ENCODE data around the gene SEC16A. TPM values are rescaled to one million over a fixed set of nuclear protein-coding genes. Genes with fewer than 3 reads are reported as not detected.

SEC16A gene
- total and polyA plus RNA-seq, 2 donors from 2014 or later = 37.0 to 67.1 TPM

DNA sequence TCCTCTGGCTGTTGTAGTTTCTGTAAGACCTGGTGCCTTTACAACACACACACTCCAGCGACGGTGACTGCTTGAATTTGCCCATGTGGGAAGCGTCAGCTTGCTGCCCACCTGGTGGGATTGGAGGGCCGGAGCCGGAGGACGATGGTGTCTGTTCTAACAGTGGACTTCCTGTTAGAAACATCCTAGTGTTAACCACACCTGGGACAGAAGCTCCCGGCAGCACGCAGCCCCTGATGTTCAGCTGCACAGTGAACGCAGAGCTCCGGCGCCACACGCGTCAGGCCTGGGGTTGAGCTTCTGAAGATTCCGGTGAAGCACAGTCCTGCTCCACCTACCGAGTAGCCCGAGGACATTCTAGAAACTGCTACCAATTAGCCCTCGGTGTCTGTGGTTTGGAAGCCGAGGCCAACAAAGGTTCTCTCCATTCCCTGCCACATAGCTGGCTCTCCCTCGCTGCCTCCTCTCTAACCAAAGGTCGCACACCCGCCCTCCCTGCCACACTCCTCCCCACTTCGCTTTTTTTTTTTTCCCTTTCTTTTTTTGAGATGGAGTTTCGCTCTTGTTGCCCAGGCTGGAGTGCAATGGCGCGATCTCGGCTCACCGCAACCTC lies 58.0 kb downstream of the SEC16A start:
- Histone ChIP-seq H3K4me3 (ENCODE audit: low read length in 3 of 3) (no peak overlapping the region), H3K9ac (ENCODE audit: low read length in 3 of 3) (no peak overlapping the region), H3K9me3 (ENCODE audit: control insufficient read depth in 2 of 3, insufficient read depth in 1 of 3, low read length in 3 of 3) (no peaks in the 10 kb centered on the region), H3K36me3 (ENCODE audit: control insufficient read depth in 2 of 3, insufficient read depth in 3 of 3, low read length in 3 of 3) (peaks cover 0 to 34% (median 14%) of the 10 kb centered on the region in 3 donors), H3K27me3 (ENCODE audit: control insufficient read depth, insufficient read depth, low read length) (no peaks in the 10 kb centered on the region), H3K27ac (ENCODE audit: low read depth in 2 of 2, low read length in 2 of 2) (no peak overlapping the region), H3K4me1 (ENCODE audit: control insufficient read depth in 2 of 3, insufficient read depth in 2 of 3, low read depth in 1 of 3, low read length in 3 of 3) (no peaks in the 10 kb centered on the region)
- DNase-seq (no peak), FAIRE-seq (no peak)
- TF ChIP-seq, protein P1, sequence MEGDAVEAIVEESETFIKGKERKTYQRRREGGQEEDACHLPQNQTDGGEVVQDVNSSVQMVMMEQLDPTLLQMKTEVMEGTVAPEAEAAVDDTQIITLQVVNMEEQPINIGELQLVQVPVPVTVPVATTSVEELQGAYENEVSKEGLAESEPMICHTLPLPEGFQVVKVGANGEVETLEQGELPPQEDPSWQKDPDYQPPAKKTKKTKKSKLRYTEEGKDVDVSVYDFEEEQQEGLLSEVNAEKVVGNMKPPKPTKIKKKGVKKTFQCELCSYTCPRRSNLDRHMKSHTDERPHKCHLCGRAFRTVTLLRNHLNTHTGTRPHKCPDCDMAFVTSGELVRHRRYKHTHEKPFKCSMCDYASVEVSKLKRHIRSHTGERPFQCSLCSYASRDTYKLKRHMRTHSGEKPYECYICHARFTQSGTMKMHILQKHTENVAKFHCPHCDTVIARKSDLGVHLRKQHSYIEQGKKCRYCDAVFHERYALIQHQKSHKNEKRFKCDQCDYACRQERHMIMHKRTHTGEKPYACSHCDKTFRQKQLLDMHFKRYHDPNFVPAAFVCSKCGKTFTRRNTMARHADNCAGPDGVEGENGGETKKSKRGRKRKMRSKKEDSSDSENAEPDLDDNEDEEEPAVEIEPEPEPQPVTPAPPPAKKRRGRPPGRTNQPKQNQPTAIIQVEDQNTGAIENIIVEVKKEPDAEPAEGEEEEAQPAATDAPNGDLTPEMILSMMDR (IDR thresholded peaks at IDR 0.05; ENCODE audit: borderline replicate concordance, extremely low read depth, insufficient read depth) = no peak
- intact Hi-C loops (cut with DNase I) = no loop called here

DNA sequence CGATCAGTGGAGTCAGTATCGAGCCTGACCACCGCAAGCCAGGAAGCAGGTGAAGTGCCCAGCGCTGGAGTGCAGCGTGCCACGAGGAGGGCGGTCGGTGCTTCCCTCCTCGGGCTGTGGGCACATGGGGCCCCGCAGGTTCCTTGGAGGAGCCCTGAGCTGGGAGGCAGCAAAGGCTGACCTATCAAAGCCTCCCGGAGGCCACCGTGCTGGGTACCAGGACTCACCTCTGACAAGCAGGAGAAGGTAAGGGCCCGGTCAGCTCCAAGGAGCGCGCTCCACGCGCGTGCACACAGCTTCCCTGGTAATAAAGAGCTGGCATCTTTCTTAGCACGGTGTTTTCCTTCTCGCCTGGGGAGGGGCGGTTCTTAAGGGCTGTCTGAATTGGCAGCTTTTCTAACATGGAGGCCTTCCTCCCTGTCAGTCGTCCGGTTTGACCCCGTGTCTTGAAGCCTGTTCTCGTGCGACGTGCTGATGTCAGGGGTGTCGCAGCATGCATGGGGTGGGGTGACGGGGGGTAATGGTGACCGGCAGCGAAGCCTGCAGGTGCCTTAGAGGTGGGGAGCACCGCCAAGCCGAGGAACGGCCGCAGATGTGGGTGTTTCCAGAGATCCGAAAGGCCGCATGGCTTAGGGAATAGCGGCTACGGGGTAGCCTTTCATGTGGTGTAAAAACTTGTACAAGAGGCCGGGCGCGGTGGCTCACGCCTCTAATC lies 59.3 kb downstream of the SEC16A start:
- Histone ChIP-seq H3K4me1 (ENCODE audit: control insufficient read depth in 2 of 3, insufficient read depth in 2 of 3, low read depth in 1 of 3, low read length in 3 of 3) (no peaks in the 10 kb centered on the region), H3K27me3 (ENCODE audit: control insufficient read depth, insufficient read depth, low read length) (no peaks in the 10 kb centered on the region), H3K4me3 (ENCODE audit: low read length in 3 of 3) (no peak overlapping the region), H3K36me3 (ENCODE audit: control insufficient read depth in 2 of 3, insufficient read depth in 3 of 3, low read length in 3 of 3) (peaks cover 1 to 42% (median 15%) of the 10 kb centered on the region in 3 donors), H3K27ac (ENCODE audit: low read depth in 2 of 2, low read length in 2 of 2) (no peak overlapping the region), H3K9ac (ENCODE audit: low read length in 3 of 3) (no peak overlapping the region), H3K9me3 (ENCODE audit: control insufficient read depth in 2 of 3, insufficient read depth in 1 of 3, low read length in 3 of 3) (no peaks in the 10 kb centered on the region)
- intact Hi-C loops (cut with DNase I) = no loop called here
- FAIRE-seq (no peak), DNase-seq (no peak)
- TF ChIP-seq, protein P1 (IDR thresholded peaks at IDR 0.05; ENCODE audit: borderline replicate concordance, extremely low read depth, insufficient read depth) = no peak

DNA sequence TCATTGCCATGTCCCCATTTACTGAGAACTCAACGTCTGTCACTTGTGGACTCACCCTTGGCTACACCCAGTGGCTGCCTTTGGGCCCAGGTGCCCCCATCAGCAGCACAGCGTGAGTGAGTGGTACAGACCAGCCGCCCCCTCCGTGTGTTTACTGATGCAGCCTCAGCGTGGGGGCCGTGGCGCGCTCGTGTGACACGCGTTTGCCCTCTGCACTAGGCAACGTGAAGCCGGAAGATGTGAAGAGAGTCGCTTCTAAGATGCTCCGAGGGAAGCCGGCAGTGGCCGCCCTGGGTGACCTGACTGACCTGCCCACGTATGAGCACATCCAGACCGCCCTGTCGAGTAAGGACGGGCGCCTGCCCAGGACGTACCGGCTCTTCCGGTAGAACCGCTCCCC lies 60.0 kb downstream of the SEC16A start:
- peaks cover 2 to 49% (median 22%) of the 10 kb centered on the region in 3 donors for H3K36me3 ChIP-seq (ENCODE audit: control insufficient read depth in 2 of 3, insufficient read depth in 3 of 3, low read length in 3 of 3)
- DNase-seq (no peak), FAIRE-seq (no peak)
- H3K9me3 ChIP-seq (ENCODE audit: control insufficient read depth in 2 of 3, insufficient read depth in 1 of 3, low read length in 3 of 3) = no peaks in the 10 kb centered on the region
- no peak overlapping the region for H3K9ac ChIP-seq (ENCODE audit: low read length in 3 of 3)
- H3K27ac ChIP-seq (ENCODE audit: low read depth in 2 of 2, low read length in 2 of 2) = no peak overlapping the region
- no peaks in the 10 kb centered on the region for H3K4me1 ChIP-seq (ENCODE audit: control insufficient read depth in 2 of 3, insufficient read depth in 2 of 3, low read depth in 1 of 3, low read length in 3 of 3)
- no peak overlapping the region for H3K4me3 ChIP-seq (ENCODE audit: low read length in 3 of 3)
- no peaks in the 10 kb centered on the region for H3K27me3 ChIP-seq (ENCODE audit: control insufficient read depth, insufficient read depth, low read length)
- TF ChIP-seq, protein P1 (IDR thresholded peaks at IDR 0.05; ENCODE audit: borderline replicate concordance, extremely low read depth, insufficient read depth) = no peak
- intact Hi-C loops (cut with DNase I) = no loop called here
